Embryonic facial prominence (tissue), 1 donor: ENCODE results near the gene VAT1L.

Experiments
- DNase-seq: peaks from one replicate; pipeline ENCODE4 v3.0.0-alpha.2; 2016; ENCODE audit errors: extremely low spot score

Gene VAT1L

DNA sequence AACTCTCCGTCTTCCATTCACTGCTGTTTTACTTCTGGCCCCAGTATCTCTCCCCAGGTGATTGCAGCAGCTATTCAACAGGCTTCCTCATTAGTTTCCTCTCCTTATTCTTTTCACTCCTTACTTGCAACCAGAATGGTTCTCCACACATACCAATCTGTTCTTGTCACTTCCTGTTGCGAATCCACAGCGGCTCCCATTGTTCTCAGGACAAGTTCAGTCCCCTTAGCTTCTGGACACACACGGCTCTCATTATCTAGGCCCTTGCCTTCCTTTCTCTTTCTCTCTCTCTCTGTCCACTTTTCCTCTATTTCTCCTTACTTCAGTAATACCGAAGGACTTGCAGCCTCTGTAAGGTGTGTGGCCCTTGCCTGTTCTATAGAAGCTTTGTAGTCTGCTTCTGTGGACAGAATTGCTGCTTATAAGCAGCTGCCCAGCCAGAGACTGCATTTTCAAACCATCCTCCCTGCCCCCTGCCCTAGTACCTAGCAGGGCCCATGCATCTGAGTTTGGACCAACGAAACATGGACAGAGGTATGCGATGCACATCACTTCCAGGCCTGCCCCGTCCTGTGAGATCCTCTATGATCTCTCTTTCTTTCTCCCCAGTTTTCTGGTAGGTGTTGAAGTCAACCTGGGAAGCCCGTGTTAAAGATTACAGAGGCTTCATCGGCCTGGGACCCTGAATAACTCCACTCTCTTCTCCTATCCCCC lies 45.7 kb downstream of the VAT1L start:
- DNase-seq: no peak

- DNase-seq: no peak
These were observed 46.5 kb downstream of the VAT1L start for GRCh38 chr16:77834635-77835540.

GRCh38 chr16:77836801-77837200 lies 48.4 kb downstream of the VAT1L start:
- no peak for DNase-seq

DNA sequence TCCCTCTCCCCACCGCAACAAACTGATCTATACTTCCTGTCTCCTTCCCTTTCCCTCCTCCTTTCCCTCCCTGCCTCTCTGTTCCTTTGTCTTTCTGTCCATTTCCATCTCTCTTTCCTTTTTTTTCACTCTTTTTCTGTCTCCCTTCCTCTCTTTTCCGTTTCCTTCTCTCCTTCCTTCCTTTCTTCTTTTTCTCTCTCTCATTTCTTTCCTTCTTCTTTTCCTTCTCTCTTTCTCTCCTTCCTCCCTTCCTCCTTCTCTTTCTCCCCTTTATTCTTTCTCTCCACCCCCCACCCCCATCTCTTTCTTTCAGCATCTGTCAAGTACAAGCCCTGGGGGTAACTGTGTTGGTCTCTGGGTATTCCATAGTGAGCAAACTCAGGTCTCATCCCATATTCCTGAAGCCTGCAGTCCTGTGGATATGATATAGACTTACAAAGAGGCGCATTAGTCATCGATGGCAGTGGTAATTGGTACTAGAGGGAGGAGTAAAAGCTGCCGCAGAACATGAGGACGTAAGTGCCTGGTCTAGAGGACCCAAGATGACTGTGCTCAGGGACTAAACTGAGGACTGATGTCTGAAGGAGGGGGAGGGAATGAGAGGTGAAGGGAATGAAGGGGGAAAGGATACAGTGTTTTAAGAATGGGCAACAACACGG lies 50.4 kb downstream of the VAT1L start:
- DNase-seq: no peak

DNA sequence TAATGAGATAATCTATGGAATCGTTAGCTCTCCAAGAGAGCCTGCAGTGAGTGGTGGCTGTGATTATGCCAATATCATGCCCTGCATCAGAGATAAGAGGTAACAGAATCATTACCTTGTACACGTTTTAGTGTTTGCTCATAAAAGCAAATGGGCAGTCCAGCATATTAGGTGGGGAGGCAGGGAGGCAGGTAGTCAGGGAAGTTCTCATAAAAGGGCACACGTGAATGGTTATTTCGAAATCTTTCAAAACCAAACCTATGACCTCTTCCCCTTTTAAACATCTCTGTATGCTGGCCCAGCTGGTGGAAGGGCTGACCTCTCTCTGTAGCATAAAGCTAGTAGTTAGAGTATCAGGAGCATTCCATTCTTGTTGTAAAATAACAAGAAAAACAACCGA lies 51.7 kb downstream of the VAT1L start:
- DNase-seq: no peak

GRCh38 chr16:77840673-77841501 lies 52.5 kb downstream of the VAT1L start:
- no peak for DNase-seq

DNA sequence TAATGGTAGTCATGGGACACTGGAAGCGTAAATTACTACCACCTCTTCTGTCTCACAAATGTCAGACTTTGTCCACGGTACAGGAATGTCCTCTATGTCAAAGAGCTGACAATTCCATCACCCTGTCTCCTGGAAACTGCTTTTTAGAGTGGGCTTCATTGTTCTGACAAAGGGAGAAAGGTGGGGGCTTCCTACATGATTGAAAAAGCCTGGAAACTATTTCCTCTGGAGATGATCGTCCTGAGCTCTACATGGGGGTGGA lies 53.1 kb downstream of the VAT1L start:
- DNase-seq: no peak

GRCh38 chr16:77842468-77842867 lies 54.1 kb downstream of the VAT1L start:
- no peak for DNase-seq

DNA sequence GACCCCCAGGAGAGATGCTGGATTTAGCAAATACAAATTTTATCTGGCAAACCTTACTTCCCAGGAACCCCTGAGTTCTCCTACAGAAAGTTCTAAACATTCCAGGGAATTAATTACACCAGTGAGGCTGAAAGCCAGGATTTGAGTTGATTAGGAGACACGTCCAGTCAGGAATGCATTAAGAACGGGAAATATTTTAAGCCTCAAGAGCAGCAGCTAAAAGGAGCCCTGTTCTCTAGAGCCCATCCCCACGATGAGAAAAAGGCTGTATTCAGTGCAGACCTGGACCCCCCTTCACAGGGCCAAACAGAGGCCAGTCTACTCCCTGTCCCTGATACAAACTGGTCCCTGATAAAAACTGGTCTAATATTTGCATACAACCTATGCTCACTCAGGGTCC lies 55.0 kb downstream of the VAT1L start:
- no peak for DNase-seq

- DNase-seq: no peak
These were observed 56.4 kb downstream of the VAT1L start for GRCh38 chr16:77844801-77845200.

GRCh38 chr16:77849646-77850258 lies 61.4 kb downstream of the VAT1L start:
- no peak for DNase-seq

DNA sequence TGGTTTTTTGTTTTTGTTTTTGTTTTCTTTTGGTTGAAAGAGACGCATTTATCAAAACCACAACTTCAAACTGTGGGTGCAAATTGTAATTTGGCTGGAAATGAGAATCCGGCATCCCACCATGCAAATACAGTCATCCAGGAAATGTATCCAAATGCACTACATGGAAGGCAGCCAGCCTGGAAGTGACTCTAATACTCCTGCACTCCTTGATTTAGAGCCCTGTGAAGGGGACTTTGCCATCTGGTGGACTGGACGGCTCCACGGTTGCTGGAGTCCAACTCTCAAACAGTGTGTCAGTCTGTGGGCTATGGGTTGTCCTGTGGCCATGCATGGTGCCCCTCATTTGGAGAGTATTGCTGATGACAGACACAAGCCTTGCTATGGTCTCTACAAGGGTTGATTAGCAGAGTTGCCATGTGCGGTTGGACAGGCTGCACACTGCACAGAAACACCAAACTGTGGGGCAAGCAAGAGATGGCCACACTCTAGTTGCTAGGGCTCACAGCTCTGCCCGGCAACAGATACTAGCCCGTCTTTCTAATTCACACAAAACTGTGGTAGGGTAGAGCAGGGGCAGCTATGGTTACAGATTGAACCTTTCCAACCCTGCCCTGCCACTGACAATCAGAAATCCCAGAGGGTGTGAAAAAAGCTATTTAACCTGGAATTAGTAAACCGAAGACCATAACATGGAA lies 62.4 kb downstream of the VAT1L start:
- no peak for DNase-seq

- no peak for DNase-seq
These were observed 64.8 kb downstream of the VAT1L start for GRCh38 chr16:77853161-77853560.

- DNase-seq: no peak
These were observed 68.2 kb downstream of the VAT1L start for GRCh38 chr16:77856438-77857160.

- no peak for DNase-seq
These were observed 69.7 kb downstream of the VAT1L start for GRCh38 chr16:77858060-77858459.

- DNase-seq: no peak
These were observed 71.3 kb downstream of the VAT1L start for GRCh38 chr16:77859493-77860232.

DNA sequence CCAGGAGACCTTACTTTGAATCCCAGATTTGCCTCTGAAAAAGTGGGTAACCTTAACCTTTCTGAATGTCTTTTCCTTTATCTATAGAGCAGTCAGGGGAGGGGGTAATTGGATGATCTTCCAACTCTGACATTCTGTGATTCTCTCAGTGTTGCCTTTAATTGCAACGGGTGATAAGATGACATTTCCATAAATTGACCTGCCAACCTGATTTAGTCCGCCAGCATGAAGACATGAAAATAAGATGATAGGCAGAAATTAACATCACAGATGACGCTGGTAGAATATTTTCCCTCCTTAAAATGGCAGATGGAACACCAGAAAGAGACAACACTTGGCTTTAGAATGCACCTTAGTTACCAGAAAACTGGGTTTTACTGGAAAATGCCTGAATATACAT lies 72.6 kb downstream of the VAT1L start:
- DNase-seq: no peak

GRCh38 chr16:77863250-77863649 lies 74.9 kb downstream of the VAT1L start:
- DNase-seq: no peak

DNA sequence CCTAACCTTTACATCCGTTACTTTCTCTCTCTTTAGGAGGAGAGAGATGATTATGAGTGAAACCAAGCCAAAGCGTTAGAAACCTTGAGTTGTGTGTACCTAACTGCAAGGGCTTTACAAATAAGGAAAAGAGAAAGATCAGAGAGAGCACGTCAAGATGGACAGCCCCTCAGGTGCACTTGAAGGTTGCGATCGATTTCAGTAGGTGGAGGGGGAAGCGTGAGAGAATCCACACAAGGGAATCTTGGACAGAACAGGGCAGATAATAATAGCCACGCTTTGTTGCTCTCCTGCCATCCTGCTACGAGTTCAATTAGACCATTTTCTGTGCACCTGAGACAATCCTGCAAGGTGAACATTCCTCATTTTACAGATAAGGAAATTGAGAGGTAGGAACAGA lies 78.4 kb downstream of the VAT1L start:
- DNase-seq: no peak

GRCh38 chr16:77868052-77868451 lies 79.7 kb downstream of the VAT1L start:
- no peak for DNase-seq
